A204.1 (cell line): Measurements from ENCODE around the gene EHD3.

Source experiments
- FAIRE-seq: peaks from 2 replicates; lab custom pipeline; 2012; peaks lifted over from hg19 to GRCh38; lab: Jason Lieb, UNC

Gene EHD3

GRCh38 chr2:31294196-31294595, 60.2 kb downstream of the EHD3 start:
- FAIRE-seq, result no peak

- no peak for FAIRE-seq
Measured at GRCh38 chr2:31296641-31297287, 62.8 kb downstream of the EHD3 start.

GRCh38 chr2:31297751-31298150, 63.8 kb downstream of the EHD3 start:
- FAIRE-seq, result no peak

GRCh38 chr2:31299547-31299946, 65.6 kb downstream of the EHD3 start:
- no peak for FAIRE-seq

- FAIRE-seq, result no peak
Measured at GRCh38 chr2:31300309-31300708, 66.4 kb downstream of the EHD3 start.

GRCh38 chr2:31302940-31303563, 69.1 kb downstream of the EHD3 start:
- no peak for FAIRE-seq

- no peak for FAIRE-seq
Measured at GRCh38 chr2:31304816-31305215, 70.9 kb downstream of the EHD3 start.

GRCh38 chr2:31312898-31313297, 78.9 kb downstream of the EHD3 start:
- FAIRE-seq, result no peak

GRCh38 chr2:31314761-31315160, 80.8 kb downstream of the EHD3 start:
- no peak for FAIRE-seq

- FAIRE-seq, result no peak
Measured at GRCh38 chr2:31317396-31317795, 83.4 kb downstream of the EHD3 start.

- no peak for FAIRE-seq
Measured at GRCh38 chr2:31318361-31319336, 84.7 kb downstream of the EHD3 start.
